Immature natural killer cell (primary cell): ENCODE results near the gene DDIT3. TPM values are rescaled to one million over a fixed set of nuclear protein-coding genes. Genes with fewer than 3 reads are reported as not detected.

Experiments used
- DNase-seq, 3 donors: peaks; one replicate each; pipeline ENCODE4 v3.0.0; 2022; ENCODE audit warnings: mixed read lengths in 1 of 3
- H3K27ac Mint-ChIP-seq, 6 donors: one replicate each; pipeline ENCODE4 v1.8.0; 2020; ENCODE audit warnings: mixed read lengths in 6 of 6, mild to moderate bottlenecking in 5 of 6, inconsistent platforms in 4 of 6, moderate library complexity in 3 of 6
- H3K27me3 Mint-ChIP-seq, 3 donors: one replicate each; pipeline ENCODE4 v1.8.0; 2020 to 2021; ENCODE audit warnings: low read depth in 3 of 3, mild to moderate bottlenecking in 3 of 3, mixed read lengths in 3 of 3, moderate library complexity in 3 of 3, inconsistent platforms in 1 of 3
- H3K36me3 Mint-ChIP-seq, 3 donors: one replicate each; pipeline ENCODE4 v1.8.0; 2020; ENCODE audit warnings: mixed read lengths in 3 of 3, inconsistent platforms in 2 of 3, mild to moderate bottlenecking in 2 of 3
- H3K4me1 Mint-ChIP-seq, 2 donors: one replicate each; pipeline ENCODE4 v1.8.0; 2020; ENCODE audit warnings: inconsistent platforms in 2 of 2, mild to moderate bottlenecking in 2 of 2, mixed read lengths in 2 of 2, moderate library complexity in 1 of 2
- H3K4me3 Mint-ChIP-seq, 5 donors: one replicate each; pipeline ENCODE4 v1.8.0; 2020; ENCODE audit warnings: mild to moderate bottlenecking in 5 of 5, mixed read lengths in 5 of 5, inconsistent platforms in 3 of 5, moderate library complexity in 3 of 5
- H3K9me3 Mint-ChIP-seq, 6 donors: one replicate each; pipeline ENCODE4 v1.8.0; 2020; ENCODE audit warnings: mild to moderate bottlenecking in 6 of 6, mixed read lengths in 6 of 6, inconsistent platforms in 4 of 6, moderate library complexity in 3 of 6
- polyA plus RNA-seq, 3 donors: library from polyadenylated mRNA; unstranded; fragments of 300-500 nt; fragmentation: Illumina TruSeq; gene quantifications; one replicate each; pipeline ENCODE4 v1.2.3, GENCODE V29; 2021

The DDIT3 gene
- polyA plus RNA-seq, 3 donors from 2014 or later, result 22.8 to 38.8 (median 29.4) TPM

GRCh38 chr12:57526477-57527126 is 6.3 kb upstream of the DDIT3 start:
- no peak for DNase-seq
- H3K36me3 Mint-ChIP-seq, result peaks cover 2 to 11% (median 3%) of the 10 kb centered on the region in 3 donors
- no peak overlapping the region for H3K4me3 Mint-ChIP-seq
- H3K4me1 Mint-ChIP-seq, result peaks cover 25 to 26% of the 10 kb centered on the region in 2 donors
- no peaks in the 10 kb centered on the region for H3K9me3 Mint-ChIP-seq
- peak overlapping the region in 1 of 6 donors; percentile 29 for H3K27ac Mint-ChIP-seq
- peaks cover 16 to 18% (median 17%) of the 10 kb centered on the region in 3 donors for H3K27me3 Mint-ChIP-seq

GRCh38 chr12:57525615-57526383 is 5.5 kb upstream of the DDIT3 start:
- H3K4me1 Mint-ChIP-seq, result peaks cover 33 to 34% of the 10 kb centered on the region in 2 donors
- H3K27ac Mint-ChIP-seq, result peak overlapping the region in 2 of 6 donors; percentile 21 to 28
- peaks cover 21 to 25% (median 24%) of the 10 kb centered on the region in 3 donors for H3K27me3 Mint-ChIP-seq
- no peaks in the 10 kb centered on the region for H3K9me3 Mint-ChIP-seq
- H3K36me3 Mint-ChIP-seq, result peaks cover 0 to 7% (median 3%) of the 10 kb centered on the region in 3 donors
- DNase-seq, result no peak
- peak overlapping the region in 1 of 5 donors; percentile 42 for H3K4me3 Mint-ChIP-seq

- Mint-ChIP-seq H3K27ac (peak overlapping the region; percentile 87 to 97 (median 94)), H3K9me3 (no peaks in the 10 kb centered on the region), H3K36me3 (peaks cover 0 to 7% (median 3%) of the 10 kb centered on the region in 3 donors), H3K4me1 (peaks cover 34 to 37% of the 10 kb centered on the region in 2 donors), H3K27me3 (peaks cover 29 to 32% (median 32%) of the 10 kb centered on the region in 3 donors), H3K4me3 (peak overlapping the region in 3 of 5 donors; percentile 10 to 91 (median 42))
- DNase-seq, result no peak
These were observed 4.7 kb upstream of the DDIT3 start for GRCh38 chr12:57524814-57525614.

GRCh38 chr12:57523706-57524614 is 3.6 kb upstream of the DDIT3 start:
- no peak for DNase-seq
- peaks cover 34 to 39% (median 36%) of the 10 kb centered on the region in 3 donors for H3K27me3 Mint-ChIP-seq
- no peaks in the 10 kb centered on the region for H3K9me3 Mint-ChIP-seq
- H3K4me3 Mint-ChIP-seq, result peak overlapping the region; percentile 88 to 95 (median 91)
- peaks cover 0 to 7% (median 3%) of the 10 kb centered on the region in 3 donors for H3K36me3 Mint-ChIP-seq
- peaks cover 42 to 47% of the 10 kb centered on the region in 2 donors for H3K4me1 Mint-ChIP-seq
- H3K27ac Mint-ChIP-seq, result peak overlapping the region; percentile 87 to 97 (median 94)

GRCh38 chr12:57522887-57523705 is 2.8 kb upstream of the DDIT3 start:
- Mint-ChIP-seq H3K27ac (peak overlapping the region; percentile 87 to 99 (median 94)), H3K4me1 (peaks cover 51 to 55% of the 10 kb centered on the region in 2 donors), H3K9me3 (no peaks in the 10 kb centered on the region), H3K36me3 (peaks cover 0 to 8% (median 3%) of the 10 kb centered on the region in 3 donors), H3K4me3 (peak overlapping the region; percentile 88 to 95 (median 91)), H3K27me3 (peaks cover 36 to 41% (median 37%) of the 10 kb centered on the region in 3 donors)
- DNase-seq, result no peak

GRCh38 chr12:57522011-57522886 is 1.9 kb upstream of the DDIT3 start, which contains the start of gene MBD6:
Gene MBD6 (plus strand): TSS chr12:57522824. CDS start chr12:57524304, 1,480 bp downstream.
- peak within 1 kb of the TSS; percentile 99 to 100 (median 100) for H3K27ac Mint-ChIP-seq
- H3K9me3 Mint-ChIP-seq, result no peaks in the 10 kb centered on the region
- peaks cover 0 to 14% (median 7%) of the 10 kb centered on the region in 3 donors for H3K36me3 Mint-ChIP-seq

GRCh38 chr12:57521525-57522010 is 1.3 kb upstream of the DDIT3 start:
- Mint-ChIP-seq H3K36me3 (peaks cover under 1 to 19% (median 12%) of the 10 kb centered on the region in 3 donors), H3K4me3 (peak overlapping the region; percentile 97 to 99 (median 98)), H3K27me3 (peaks cover 36 to 42% (median 42%) of the 10 kb centered on the region in 3 donors), H3K4me1 (peaks cover 59% of the 10 kb centered on the region in 2 donors), H3K9me3 (no peaks in the 10 kb centered on the region), H3K27ac (peak overlapping the region; percentile 99 to 100 (median 100))
- DNase-seq, result no peak

More at GRCh38 chr12:57522011-57522886, 1.9 kb upstream of the DDIT3 start, which contains the start of gene MBD6:
- Mint-ChIP-seq H3K4me3 (peak within 1 kb of the TSS; percentile 97 to 99 (median 98)), H3K4me1 (peaks cover 59 to 60% of the 10 kb centered on the region in 2 donors), H3K27me3 (peaks cover 36 to 41% (median 38%) of the 10 kb centered on the region in 3 donors)
- peak; percentile 91 to 94 (median 93) for DNase-seq

- Mint-ChIP-seq H3K27me3 (peaks cover 36 to 42% (median 42%) of the 10 kb centered on the region in 3 donors), H3K4me3 (peak overlapping the region; percentile 97 to 99 (median 98)), H3K4me1 (peaks cover 58 to 59% of the 10 kb centered on the region in 2 donors), H3K9me3 (no peaks in the 10 kb centered on the region), H3K36me3 (peaks cover 8 to 36% (median 16%) of the 10 kb centered on the region in 3 donors), H3K27ac (peak overlapping the region; percentile 99 to 100 (median 100))
- DNase-seq, result no peak
These were observed 590 bp downstream of the DDIT3 start for GRCh38 chr12:57519796-57520052.

- peak overlapping the region; percentile 99 to 100 (median 100) for H3K27ac Mint-ChIP-seq
- peaks cover 8 to 41% (median 12%) of the 10 kb centered on the region in 3 donors for H3K36me3 Mint-ChIP-seq
- peak in 1 of 3 donors; percentile 15 for DNase-seq
- H3K4me1 Mint-ChIP-seq, result peaks cover 53 to 54% of the 10 kb centered on the region in 2 donors
- H3K9me3 Mint-ChIP-seq, result no peaks in the 10 kb centered on the region
- peak overlapping the region; percentile 97 to 99 (median 98) for H3K4me3 Mint-ChIP-seq
- peaks cover 35 to 42% (median 42%) of the 10 kb centered on the region in 3 donors for H3K27me3 Mint-ChIP-seq
These were observed 1.2 kb downstream of the DDIT3 start for GRCh38 chr12:57518920-57519795.

GRCh38 chr12:57518176-57518919 is 2.0 kb downstream of the DDIT3 start:
- no peaks in the 10 kb centered on the region for H3K9me3 Mint-ChIP-seq
- peak overlapping the region; percentile 99 to 100 (median 100) for H3K27ac Mint-ChIP-seq
- peaks cover 8 to 44% (median 13%) of the 10 kb centered on the region in 3 donors for H3K36me3 Mint-ChIP-seq
- H3K4me1 Mint-ChIP-seq, result peaks cover 45 to 46% of the 10 kb centered on the region in 2 donors
- DNase-seq, result no peak
- peaks cover 30 to 39% (median 38%) of the 10 kb centered on the region in 3 donors for H3K27me3 Mint-ChIP-seq
- peak overlapping the region; percentile 56 to 99 (median 98) for H3K4me3 Mint-ChIP-seq
